ENCODE data around the gene TWF2. TPM values are rescaled to one million over a fixed set of nuclear protein-coding genes. Genes with fewer than 3 reads are reported as not detected.
A peak's percentile ranks its signal among the peaks of the same experiment; 100 is the strongest.

TWF2 gene
- total and polyA plus RNA-seq, 2 of the 13 experiments (the other 11 are each of a cell fraction or from before 2014, with no cell fraction given), result 45.5 to 108 TPM

DNA sequence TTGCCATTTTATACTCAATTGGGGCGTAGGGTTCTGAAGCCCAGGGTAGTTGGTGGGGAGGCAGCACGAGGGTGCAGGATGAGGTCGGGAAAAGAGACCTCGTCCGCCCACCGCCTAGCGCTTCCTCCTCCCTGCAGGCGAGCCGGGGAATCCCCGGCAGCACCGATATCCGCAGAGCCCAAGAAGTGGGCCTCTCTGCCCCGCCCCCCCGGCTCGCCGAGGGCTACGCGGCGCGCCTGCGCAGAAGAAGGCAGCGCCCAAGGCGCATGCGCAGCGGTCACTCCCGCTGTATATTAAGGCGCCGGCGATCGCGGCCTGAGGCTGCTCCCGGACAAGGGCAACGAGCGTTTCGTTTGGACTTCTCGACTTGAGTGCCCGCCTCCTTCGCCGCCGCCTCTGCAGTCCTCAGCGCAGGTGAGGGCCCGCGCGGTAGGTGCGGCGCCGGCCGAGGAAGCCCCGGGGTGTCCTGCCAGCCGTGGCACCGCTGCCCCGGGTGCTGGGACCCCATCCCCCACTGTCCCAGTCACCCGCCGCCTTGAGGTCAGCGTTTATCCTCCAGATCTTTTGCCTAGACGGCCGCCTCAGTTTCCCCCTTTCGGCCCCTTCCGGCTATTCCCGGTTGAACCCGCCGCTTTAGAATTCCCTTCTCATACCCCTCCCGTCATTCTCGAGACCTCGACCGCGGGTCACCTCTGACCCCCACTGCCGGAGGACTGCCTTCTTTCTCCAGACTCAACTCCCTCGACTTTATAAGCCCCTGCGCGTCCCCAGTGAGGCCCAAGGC, 40.9 kb downstream of the TWF2 start, which contains the start of gene ALAS1 (continued):
- TF ChIP-seq, protein P1, sequence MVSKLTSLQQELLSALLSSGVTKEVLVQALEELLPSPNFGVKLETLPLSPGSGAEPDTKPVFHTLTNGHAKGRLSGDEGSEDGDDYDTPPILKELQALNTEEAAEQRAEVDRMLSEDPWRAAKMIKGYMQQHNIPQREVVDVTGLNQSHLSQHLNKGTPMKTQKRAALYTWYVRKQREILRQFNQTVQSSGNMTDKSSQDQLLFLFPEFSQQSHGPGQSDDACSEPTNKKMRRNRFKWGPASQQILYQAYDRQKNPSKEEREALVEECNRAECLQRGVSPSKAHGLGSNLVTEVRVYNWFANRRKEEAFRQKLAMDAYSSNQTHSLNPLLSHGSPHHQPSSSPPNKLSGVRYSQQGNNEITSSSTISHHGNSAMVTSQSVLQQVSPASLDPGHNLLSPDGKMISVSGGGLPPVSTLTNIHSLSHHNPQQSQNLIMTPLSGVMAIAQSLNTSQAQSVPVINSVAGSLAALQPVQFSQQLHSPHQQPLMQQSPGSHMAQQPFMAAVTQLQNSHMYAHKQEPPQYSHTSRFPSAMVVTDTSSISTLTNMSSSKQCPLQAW (CRISPR knock-in tag; IDR thresholded peaks at IDR 0.05), result peak; percentile 44
- TF ChIP-seq, protein P2, sequence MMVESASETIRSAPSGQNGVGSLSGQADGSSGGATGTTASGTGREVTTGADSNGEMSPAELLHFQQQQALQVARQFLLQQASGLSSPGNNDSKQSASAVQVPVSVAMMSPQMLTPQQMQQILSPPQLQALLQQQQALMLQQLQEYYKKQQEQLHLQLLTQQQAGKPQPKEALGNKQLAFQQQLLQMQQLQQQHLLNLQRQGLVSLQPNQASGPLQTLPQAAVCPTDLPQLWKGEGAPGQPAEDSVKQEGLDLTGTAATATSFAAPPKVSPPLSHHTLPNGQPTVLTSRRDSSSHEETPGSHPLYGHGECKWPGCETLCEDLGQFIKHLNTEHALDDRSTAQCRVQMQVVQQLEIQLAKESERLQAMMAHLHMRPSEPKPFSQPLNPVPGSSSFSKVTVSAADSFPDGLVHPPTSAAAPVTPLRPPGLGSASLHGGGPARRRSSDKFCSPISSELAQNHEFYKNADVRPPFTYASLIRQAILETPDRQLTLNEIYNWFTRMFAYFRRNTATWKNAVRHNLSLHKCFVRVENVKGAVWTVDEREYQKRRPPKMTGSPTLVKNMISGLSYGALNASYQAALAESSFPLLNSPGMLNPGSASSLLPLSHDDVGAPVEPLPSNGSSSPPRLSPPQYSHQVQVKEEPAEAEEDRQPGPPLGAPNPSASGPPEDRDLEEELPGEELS (CRISPR knock-in tag; IDR thresholded peaks at IDR 0.05), result peak; percentile 48; the same call in 1 of the 2 replicates
- TF ChIP-seq ZNF775 (CRISPR knock-in tag; IDR thresholded peaks at IDR 0.05; ENCODE audit: borderline replicate concordance), result 0 out of 2 replicates have a peak, but pooled peaks have one; percentile 40
- peak; percentile 59; the same call in 1 of the 2 replicates for TF ChIP-seq ZMYM3 (CRISPR knock-in tag; IDR thresholded peaks at IDR 0.05)
- TF ChIP-seq, protein P3, sequence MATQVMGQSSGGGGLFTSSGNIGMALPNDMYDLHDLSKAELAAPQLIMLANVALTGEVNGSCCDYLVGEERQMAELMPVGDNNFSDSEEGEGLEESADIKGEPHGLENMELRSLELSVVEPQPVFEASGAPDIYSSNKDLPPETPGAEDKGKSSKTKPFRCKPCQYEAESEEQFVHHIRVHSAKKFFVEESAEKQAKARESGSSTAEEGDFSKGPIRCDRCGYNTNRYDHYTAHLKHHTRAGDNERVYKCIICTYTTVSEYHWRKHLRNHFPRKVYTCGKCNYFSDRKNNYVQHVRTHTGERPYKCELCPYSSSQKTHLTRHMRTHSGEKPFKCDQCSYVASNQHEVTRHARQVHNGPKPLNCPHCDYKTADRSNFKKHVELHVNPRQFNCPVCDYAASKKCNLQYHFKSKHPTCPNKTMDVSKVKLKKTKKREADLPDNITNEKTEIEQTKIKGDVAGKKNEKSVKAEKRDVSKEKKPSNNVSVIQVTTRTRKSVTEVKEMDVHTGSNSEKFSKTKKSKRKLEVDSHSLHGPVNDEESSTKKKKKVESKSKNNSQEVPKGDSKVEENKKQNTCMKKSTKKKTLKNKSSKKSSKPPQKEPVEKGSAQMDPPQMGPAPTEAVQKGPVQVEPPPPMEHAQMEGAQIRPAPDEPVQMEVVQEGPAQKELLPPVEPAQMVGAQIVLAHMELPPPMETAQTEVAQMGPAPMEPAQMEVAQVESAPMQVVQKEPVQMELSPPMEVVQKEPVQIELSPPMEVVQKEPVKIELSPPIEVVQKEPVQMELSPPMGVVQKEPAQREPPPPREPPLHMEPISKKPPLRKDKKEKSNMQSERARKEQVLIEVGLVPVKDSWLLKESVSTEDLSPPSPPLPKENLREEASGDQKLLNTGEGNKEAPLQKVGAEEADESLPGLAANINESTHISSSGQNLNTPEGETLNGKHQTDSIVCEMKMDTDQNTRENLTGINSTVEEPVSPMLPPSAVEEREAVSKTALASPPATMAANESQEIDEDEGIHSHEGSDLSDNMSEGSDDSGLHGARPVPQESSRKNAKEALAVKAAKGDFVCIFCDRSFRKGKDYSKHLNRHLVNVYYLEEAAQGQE (IDR thresholded peaks at IDR 0.05; ENCODE audit: borderline replicate concordance in 1 of 2, low read depth in 1 of 2, low read length in 2 of 2), result peak in 1 of 2 experiments; percentile 44; a peak in 1 of 4 replicates
- TF ChIP-seq ZNF317 (CRISPR knock-in tag; IDR thresholded peaks at IDR 0.05), result 0 out of 2 replicates have a peak, but pooled peaks have one; percentile 44
- no peak for TF ChIP-seq ZSCAN12 (CRISPR knock-in tag; IDR thresholded peaks at IDR 0.05)
- TF ChIP-seq ZNF543 (CRISPR knock-in tag; IDR thresholded peaks at IDR 0.05), result peak; percentile 94
- TF ChIP-seq, protein P4, sequence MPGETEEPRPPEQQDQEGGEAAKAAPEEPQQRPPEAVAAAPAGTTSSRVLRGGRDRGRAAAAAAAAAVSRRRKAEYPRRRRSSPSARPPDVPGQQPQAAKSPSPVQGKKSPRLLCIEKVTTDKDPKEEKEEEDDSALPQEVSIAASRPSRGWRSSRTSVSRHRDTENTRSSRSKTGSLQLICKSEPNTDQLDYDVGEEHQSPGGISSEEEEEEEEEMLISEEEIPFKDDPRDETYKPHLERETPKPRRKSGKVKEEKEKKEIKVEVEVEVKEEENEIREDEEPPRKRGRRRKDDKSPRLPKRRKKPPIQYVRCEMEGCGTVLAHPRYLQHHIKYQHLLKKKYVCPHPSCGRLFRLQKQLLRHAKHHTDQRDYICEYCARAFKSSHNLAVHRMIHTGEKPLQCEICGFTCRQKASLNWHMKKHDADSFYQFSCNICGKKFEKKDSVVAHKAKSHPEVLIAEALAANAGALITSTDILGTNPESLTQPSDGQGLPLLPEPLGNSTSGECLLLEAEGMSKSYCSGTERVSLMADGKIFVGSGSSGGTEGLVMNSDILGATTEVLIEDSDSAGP (CRISPR knock-in tag; IDR thresholded peaks at IDR 0.05; ENCODE audit: borderline replicate concordance), result peak; percentile 89
- TF ChIP-seq ARNT (IDR thresholded peaks at IDR 0.05), result no peak
- peak; percentile 84 for TF ChIP-seq SP4 (CRISPR knock-in tag; IDR thresholded peaks at IDR 0.05)
- TF ChIP-seq HCFC1 (IDR thresholded peaks at IDR 0.05; ENCODE audit: low read depth, low read length), result no peak; the same call in 1 of the 2 replicates
- TF ChIP-seq ETV6 (CRISPR knock-in tag; conservative IDR thresholded peaks at IDR 0.05), result peak; percentile 33; the same call in 1 of the 2 replicates
- peak; percentile 71 for TF ChIP-seq AKAP8 (CRISPR knock-in tag; IDR thresholded peaks at IDR 0.05)
- 0 out of 2 replicates have a peak, but pooled peaks have one; percentile 44 for TF ChIP-seq SMAD9 (CRISPR knock-in tag; IDR thresholded peaks at IDR 0.05)
- no peak for TF ChIP-seq RFX3 (CRISPR knock-in tag; IDR thresholded peaks at IDR 0.05)
- TF ChIP-seq, protein P5, sequence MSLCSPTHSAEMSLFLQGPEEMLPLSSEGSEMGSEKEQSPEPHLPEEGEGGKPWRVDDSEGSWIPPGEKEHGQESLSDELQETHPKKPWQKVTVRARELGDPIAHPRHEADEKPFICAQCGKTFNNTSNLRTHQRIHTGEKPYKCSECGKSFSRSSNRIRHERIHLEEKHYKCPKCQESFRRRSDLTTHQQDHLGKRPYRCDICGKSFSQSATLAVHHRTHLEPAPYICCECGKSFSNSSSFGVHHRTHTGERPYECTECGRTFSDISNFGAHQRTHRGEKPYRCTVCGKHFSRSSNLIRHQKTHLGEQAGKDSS (CRISPR knock-in tag; IDR thresholded peaks at IDR 0.05; ENCODE audit: borderline replicate concordance, low read depth), result 0 out of 2 replicates have a peak, but pooled peaks have one; percentile 82
- TF ChIP-seq HIVEP1 (CRISPR knock-in tag; IDR thresholded peaks at IDR 0.05), result peak; percentile 95
- TF ChIP-seq DR1 (CRISPR knock-in tag; IDR thresholded peaks at IDR 0.05), result peak; percentile 98
